Neural progenitor cell (in vitro differentiated cells): ENCODE data around the gene SLX9.

Source experiments
- CTCF ChIP-seq: fragments of 200-600 bp; sonication (generic); IDR thresholded peaks from 2 replicates; pipeline ENCODE4 v1.5.1; 2017; ENCODE audit warnings: antibody characterized with exemption, mild to moderate bottlenecking
- EZH2 ChIP-seq: fragments of 200-600 bp; sonication (generic); IDR thresholded peaks from 2 replicates; pipeline ENCODE4 v1.6.1; 2017; ENCODE audit warnings: antibody characterized with exemption, mild to moderate bottlenecking, moderate library complexity
- EZH2phosphoT487 ChIP-seq: fragments of 200-600 bp; sonication (generic); IDR thresholded peaks from 2 replicates; pipeline ENCODE4 v1.6.1; 2017; ENCODE audit warnings: antibody characterized with exemption

GRCh38 chr21:44904141-44904923, 35.5 kb upstream of the SLX9 start:
- no peak for TF ChIP-seq CTCF
- TF ChIP-seq EZH2: no peak
- TF ChIP-seq EZH2phosphoT487: no peak
